Measurements from ENCODE around the gene GPR150.

The GPR150 gene

GRCh38 chr5:95668216-95668615 lies 48.3 kb downstream of the GPR150 start:
- H3K36me3 ChIP-seq (ENCODE audit: control insufficient read depth, low read length): no peaks in the 10 kb centered on the region
- no peaks in the 10 kb centered on the region for H3K79me2 ChIP-seq (ENCODE audit: control insufficient read depth, low read length)
- no peaks in the 10 kb centered on the region for H4K20me1 ChIP-seq (ENCODE audit: control insufficient read depth, insufficient read depth, low read depth, low read length)
- H3F3A ChIP-seq (ENCODE audit: control insufficient read depth, insufficient read depth): no peaks in the 10 kb centered on the region
- no peaks in the 10 kb centered on the region for H3K9me3 ChIP-seq (ENCODE audit: control insufficient read depth, insufficient read depth, low read length)
- TF ChIP-seq CTCF (IDR thresholded peaks at IDR 0.05; ENCODE audit: low read depth, low read length, poor library complexity, severe bottlenecking) (no peak), EZH2phosphoT487 (IDR thresholded peaks at IDR 0.05; ENCODE audit: borderline replicate concordance, low read length) (no peak)
- no peak overlapping the region for H3K27ac ChIP-seq (ENCODE audit: low read depth, low read length)
- no peak overlapping the region for H3K4me2 ChIP-seq (ENCODE audit: low read length)
- peaks cover 4% of the 10 kb centered on the region; the same call in 1 of the 2 replicates for H3K27me3 ChIP-seq (ENCODE audit: control insufficient read depth, low read length)
- no peaks in the 10 kb centered on the region for H3K9me2 ChIP-seq (replicated peaks; ENCODE audit: control insufficient read depth, low read length)
- H3K4me1 ChIP-seq (ENCODE audit: control insufficient read depth, low read length): no peaks in the 10 kb centered on the region
- H3K4me3 ChIP-seq (ENCODE audit: low read length): no peak overlapping the region

- no peak overlapping the region for H3K4me2 ChIP-seq (ENCODE audit: low read length)
- no peak overlapping the region for H3K27ac ChIP-seq (ENCODE audit: low read depth, low read length)
- H3K9me2 ChIP-seq (replicated peaks; ENCODE audit: control insufficient read depth, low read length): no peaks in the 10 kb centered on the region
- TF ChIP-seq EZH2phosphoT487 (IDR thresholded peaks at IDR 0.05; ENCODE audit: borderline replicate concordance, low read length) (no peak), CTCF (IDR thresholded peaks at IDR 0.05; ENCODE audit: low read depth, low read length, poor library complexity, severe bottlenecking) (no peak)
- H3K79me2 ChIP-seq (ENCODE audit: control insufficient read depth, low read length): no peaks in the 10 kb centered on the region
- H3K9me3 ChIP-seq (ENCODE audit: control insufficient read depth, insufficient read depth, low read length): no peaks in the 10 kb centered on the region
- no peaks in the 10 kb centered on the region for H3K36me3 ChIP-seq (ENCODE audit: control insufficient read depth, low read length)
- H3K4me1 ChIP-seq (ENCODE audit: control insufficient read depth, low read length): no peaks in the 10 kb centered on the region
- H4K20me1 ChIP-seq (ENCODE audit: control insufficient read depth, insufficient read depth, low read depth, low read length): no peaks in the 10 kb centered on the region
- peaks cover 4% of the 10 kb centered on the region; the same call in 1 of the 2 replicates for H3K27me3 ChIP-seq (ENCODE audit: control insufficient read depth, low read length)
- no peak overlapping the region for H3K4me3 ChIP-seq (ENCODE audit: low read length)
- no peaks in the 10 kb centered on the region for H3F3A ChIP-seq (ENCODE audit: control insufficient read depth, insufficient read depth)
Observed at GRCh38 chr5:95668728-95669127, 48.8 kb downstream of the GPR150 start.

GRCh38 chr5:95669540-95669939 lies 49.7 kb downstream of the GPR150 start:
- TF ChIP-seq EZH2phosphoT487 (IDR thresholded peaks at IDR 0.05; ENCODE audit: borderline replicate concordance, low read length): no peak
- no peak for TF ChIP-seq CTCF (IDR thresholded peaks at IDR 0.05; ENCODE audit: low read depth, low read length, poor library complexity, severe bottlenecking)
- H3K27ac ChIP-seq (ENCODE audit: low read depth, low read length): no peak overlapping the region

More at GRCh38 chr5:95669540-95669939, 49.7 kb downstream of the GPR150 start:
- H4K20me1 ChIP-seq (ENCODE audit: control insufficient read depth, insufficient read depth, low read depth, low read length): no peaks in the 10 kb centered on the region
- H3K9me2 ChIP-seq (replicated peaks; ENCODE audit: control insufficient read depth, low read length): no peaks in the 10 kb centered on the region
- no peak overlapping the region for H3K4me3 ChIP-seq (ENCODE audit: low read length)
- H3K4me2 ChIP-seq (ENCODE audit: low read length): no peak overlapping the region
- no peaks in the 10 kb centered on the region for H3K4me1 ChIP-seq (ENCODE audit: control insufficient read depth, low read length)
- H3K9me3 ChIP-seq (ENCODE audit: control insufficient read depth, insufficient read depth, low read length): no peaks in the 10 kb centered on the region
- no peaks in the 10 kb centered on the region for H3K36me3 ChIP-seq (ENCODE audit: control insufficient read depth, low read length)
- no peaks in the 10 kb centered on the region for H3K79me2 ChIP-seq (ENCODE audit: control insufficient read depth, low read length)
- H3F3A ChIP-seq (ENCODE audit: control insufficient read depth, insufficient read depth): no peaks in the 10 kb centered on the region
- peaks cover 4% of the 10 kb centered on the region; the same call in 1 of the 2 replicates for H3K27me3 ChIP-seq (ENCODE audit: control insufficient read depth, low read length)

Measured in DOHH2 (cell line).